IMR-90 (cell line): ENCODE measurements around the gene ROR2.

Experiments
- BHLHE40 ChIP-seq: fragments of 150-350 bp; IDR thresholded peaks from 2 replicates; pipeline ENCODE4 v1.6.1; 2016; ENCODE audit warnings: mild to moderate bottlenecking, low read depth, low read length
- CEBPB ChIP-seq: IDR thresholded peaks from 2 replicates; pipeline ENCODE4 v1.6.1; 2012; ENCODE audit warnings: low read depth, low read length, improper control_type of control experiment
- CHD1 ChIP-seq: IDR thresholded peaks from 2 replicates; pipeline ENCODE4 v1.6.1; 2012; ENCODE audit warnings: low read depth, low read length, improper control_type of control experiment
- FOS ChIP-seq: fragments of 150-350 bp; IDR thresholded peaks from 2 replicates; pipeline ENCODE4 v1.6.1; 2016; ENCODE audit warnings: low read depth, low read length
- MAFK ChIP-seq: IDR thresholded peaks from 2 replicates; pipeline ENCODE4 v1.6.1; 2012; ENCODE audit warnings: low read depth, low read length, improper control_type of control experiment
- MAZ ChIP-seq: IDR thresholded peaks from 2 replicates; pipeline ENCODE4 v1.6.1; 2012; ENCODE audit warnings: low read depth, mild to moderate bottlenecking, low read length, improper control_type of control experiment, moderate library complexity, borderline replicate concordance
- MXI1 ChIP-seq: IDR thresholded peaks from 2 replicates; pipeline ENCODE4 v1.6.1; 2012; ENCODE audit warnings: low read depth, mild to moderate bottlenecking, low read length, moderate library complexity, borderline replicate concordance
- POLR2A ChIP-seq: IDR thresholded peaks from 2 replicates; pipeline ENCODE4 v1.6.1; 2012; ENCODE audit warnings: mild to moderate bottlenecking, low read depth, low read length
- RAD21 ChIP-seq: IDR thresholded peaks from 2 replicates; pipeline ENCODE4 v1.6.1; 2012; ENCODE audit warnings: low read length, improper control_type of control experiment
- RCOR1 ChIP-seq: IDR thresholded peaks from 2 replicates; pipeline ENCODE4 v1.6.1; 2012; ENCODE audit warnings: mild to moderate bottlenecking, low read length, improper control_type of control experiment; ENCODE audit not compliant: insufficient replicate concordance
- TF ChIP-seq, protein P1 (sequence below): conservative IDR thresholded peaks from 2 replicates; pipeline ENCODE4 v1.5.1; 2012; ENCODE audit warnings: mild to moderate bottlenecking, low read depth, low read length, improper control_type of control experiment
- TF ChIP-seq, protein P2 (sequence below): fragments of 150-350 bp; IDR thresholded peaks from 2 replicates; pipeline ENCODE4 v1.6.1; 2017; ENCODE audit warnings: mild to moderate bottlenecking, antibody characterized with exemption, low read length, low read depth

DNA sequence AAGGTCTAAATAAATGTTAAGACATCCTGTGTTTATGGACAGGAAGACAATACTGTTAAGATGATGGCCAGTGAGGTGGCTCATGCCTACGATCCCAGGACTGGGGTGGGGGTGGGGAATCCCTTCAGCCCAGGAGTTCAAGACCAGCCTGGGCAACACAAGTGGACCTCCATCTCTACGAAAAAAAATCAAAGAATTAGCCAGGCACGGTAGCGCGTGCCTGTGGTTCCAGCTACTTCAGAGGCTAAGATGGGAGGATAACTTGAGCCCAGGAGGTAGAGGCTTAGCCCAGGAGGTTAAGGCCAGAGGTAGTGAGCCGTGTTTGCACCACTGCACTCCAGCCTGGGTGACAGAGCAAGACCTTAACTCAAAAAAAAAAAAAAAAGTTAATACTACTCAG lies 5.3 kb downstream of the ROR2 start:
- TF ChIP-seq, protein P1, sequence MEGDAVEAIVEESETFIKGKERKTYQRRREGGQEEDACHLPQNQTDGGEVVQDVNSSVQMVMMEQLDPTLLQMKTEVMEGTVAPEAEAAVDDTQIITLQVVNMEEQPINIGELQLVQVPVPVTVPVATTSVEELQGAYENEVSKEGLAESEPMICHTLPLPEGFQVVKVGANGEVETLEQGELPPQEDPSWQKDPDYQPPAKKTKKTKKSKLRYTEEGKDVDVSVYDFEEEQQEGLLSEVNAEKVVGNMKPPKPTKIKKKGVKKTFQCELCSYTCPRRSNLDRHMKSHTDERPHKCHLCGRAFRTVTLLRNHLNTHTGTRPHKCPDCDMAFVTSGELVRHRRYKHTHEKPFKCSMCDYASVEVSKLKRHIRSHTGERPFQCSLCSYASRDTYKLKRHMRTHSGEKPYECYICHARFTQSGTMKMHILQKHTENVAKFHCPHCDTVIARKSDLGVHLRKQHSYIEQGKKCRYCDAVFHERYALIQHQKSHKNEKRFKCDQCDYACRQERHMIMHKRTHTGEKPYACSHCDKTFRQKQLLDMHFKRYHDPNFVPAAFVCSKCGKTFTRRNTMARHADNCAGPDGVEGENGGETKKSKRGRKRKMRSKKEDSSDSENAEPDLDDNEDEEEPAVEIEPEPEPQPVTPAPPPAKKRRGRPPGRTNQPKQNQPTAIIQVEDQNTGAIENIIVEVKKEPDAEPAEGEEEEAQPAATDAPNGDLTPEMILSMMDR = no peak
- no peak for TF ChIP-seq BHLHE40
- no peak for TF ChIP-seq POLR2A
- TF ChIP-seq MXI1 = no peak
- no peak for TF ChIP-seq CEBPB
- TF ChIP-seq, protein P2, sequence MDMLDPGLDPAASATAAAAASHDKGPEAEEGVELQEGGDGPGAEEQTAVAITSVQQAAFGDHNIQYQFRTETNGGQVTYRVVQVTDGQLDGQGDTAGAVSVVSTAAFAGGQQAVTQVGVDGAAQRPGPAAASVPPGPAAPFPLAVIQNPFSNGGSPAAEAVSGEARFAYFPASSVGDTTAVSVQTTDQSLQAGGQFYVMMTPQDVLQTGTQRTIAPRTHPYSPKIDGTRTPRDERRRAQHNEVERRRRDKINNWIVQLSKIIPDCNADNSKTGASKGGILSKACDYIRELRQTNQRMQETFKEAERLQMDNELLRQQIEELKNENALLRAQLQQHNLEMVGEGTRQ = no peak
- TF ChIP-seq RAD21 = no peak
- TF ChIP-seq RCOR1 = no peak
- no peak for TF ChIP-seq MAZ
- TF ChIP-seq FOS = no peak
- no peak for TF ChIP-seq CHD1
- TF ChIP-seq MAFK = no peak
